ENCODE data around the gene SLC39A3. TPM values are rescaled to one million over a fixed set of nuclear protein-coding genes. Genes with fewer than 3 reads are reported as not detected.

The SLC39A3 gene, protein sequence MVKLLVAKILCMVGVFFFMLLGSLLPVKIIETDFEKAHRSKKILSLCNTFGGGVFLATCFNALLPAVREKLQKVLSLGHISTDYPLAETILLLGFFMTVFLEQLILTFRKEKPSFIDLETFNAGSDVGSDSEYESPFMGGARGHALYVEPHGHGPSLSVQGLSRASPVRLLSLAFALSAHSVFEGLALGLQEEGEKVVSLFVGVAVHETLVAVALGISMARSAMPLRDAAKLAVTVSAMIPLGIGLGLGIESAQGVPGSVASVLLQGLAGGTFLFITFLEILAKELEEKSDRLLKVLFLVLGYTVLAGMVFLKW
- total RNA-seq (2014; rRNA removed; shearing (Covaris generic)), result 26.3 and 32.6 TPM in 2 replicates

DNA sequence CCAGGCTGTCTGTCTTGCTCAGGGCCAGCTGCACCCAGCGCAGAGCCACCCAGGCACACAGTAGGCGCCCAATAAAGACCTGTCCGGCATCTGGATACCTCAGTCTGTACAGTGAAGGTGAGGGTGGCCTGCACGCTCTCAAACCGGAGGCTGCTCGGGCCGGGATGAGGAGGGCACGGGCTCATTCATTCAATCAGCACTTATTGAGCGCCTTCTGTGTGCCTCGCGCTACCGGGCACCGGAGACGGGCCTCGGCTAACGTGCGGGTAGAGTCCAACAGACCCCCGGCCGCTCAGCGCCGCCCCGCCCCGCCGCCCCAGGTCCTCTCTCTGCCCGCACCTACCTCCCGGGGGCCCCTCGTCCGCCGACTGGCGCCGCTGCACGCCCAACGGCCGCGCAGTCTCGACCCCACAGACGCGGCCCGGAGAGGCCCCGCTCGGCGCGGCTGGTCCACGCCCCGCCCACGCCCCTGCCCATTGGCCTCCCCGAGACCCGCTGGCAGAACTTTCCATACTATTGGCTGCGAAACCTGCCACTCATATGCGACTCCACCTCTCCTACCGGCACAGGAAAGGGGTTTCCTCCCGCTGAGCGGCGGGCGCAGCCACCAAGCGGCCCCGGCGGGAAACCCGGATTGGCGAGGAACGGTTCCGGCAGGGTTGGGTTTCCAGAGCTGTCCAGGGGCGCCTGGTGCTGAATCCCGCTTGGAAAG, at the start of gene SLC39A3:
Gene SLC39A3 (minus strand): TSS at position 416 of the 712 bp plus-strand sequence. CDS start 2,760 bp downstream, outside the sequence.

DNA sequence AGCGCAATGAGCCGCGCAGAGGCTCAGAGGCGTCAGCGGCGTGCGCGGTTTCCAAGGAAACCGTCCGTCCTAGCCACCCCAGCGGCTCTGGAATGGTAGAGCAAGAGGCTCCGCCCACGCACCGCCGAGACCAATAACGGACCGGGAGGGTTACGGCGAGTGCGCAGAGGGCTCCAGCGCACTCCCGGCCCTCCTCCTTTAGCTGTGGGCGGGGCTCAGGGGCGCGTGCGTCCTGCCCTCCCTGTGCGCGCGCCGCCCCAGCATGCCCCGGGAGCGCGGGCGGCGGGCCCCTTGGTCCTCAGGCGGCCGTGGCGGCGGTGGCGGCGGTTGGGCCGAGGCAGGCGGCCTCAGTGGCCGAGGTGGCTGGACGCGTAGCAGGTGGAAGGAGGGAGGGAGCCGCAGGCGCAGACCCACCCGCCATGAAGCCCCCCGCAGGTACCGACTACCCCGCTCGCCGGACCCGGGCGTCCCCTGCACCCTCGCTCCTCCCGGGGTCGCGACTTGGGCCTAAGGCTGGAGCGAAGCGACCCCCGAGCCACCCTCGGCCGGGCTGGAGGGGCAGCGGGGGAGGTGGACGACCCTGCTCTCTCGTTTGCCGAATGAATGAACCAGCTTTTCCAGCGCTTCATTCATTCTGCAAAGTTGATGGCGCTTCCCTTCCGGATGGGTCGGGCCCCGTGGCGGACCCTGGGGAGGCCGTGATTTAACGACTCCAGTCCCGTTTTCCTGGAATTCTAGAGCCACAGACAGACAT, 45.6 kb upstream of the SLC39A3 start, which contains the start of gene THOP1:
Gene THOP1 (plus strand): TSS at position 260 of the 754 bp plus-strand sequence. CDS start 160 bp downstream, at position 420.

DNA sequence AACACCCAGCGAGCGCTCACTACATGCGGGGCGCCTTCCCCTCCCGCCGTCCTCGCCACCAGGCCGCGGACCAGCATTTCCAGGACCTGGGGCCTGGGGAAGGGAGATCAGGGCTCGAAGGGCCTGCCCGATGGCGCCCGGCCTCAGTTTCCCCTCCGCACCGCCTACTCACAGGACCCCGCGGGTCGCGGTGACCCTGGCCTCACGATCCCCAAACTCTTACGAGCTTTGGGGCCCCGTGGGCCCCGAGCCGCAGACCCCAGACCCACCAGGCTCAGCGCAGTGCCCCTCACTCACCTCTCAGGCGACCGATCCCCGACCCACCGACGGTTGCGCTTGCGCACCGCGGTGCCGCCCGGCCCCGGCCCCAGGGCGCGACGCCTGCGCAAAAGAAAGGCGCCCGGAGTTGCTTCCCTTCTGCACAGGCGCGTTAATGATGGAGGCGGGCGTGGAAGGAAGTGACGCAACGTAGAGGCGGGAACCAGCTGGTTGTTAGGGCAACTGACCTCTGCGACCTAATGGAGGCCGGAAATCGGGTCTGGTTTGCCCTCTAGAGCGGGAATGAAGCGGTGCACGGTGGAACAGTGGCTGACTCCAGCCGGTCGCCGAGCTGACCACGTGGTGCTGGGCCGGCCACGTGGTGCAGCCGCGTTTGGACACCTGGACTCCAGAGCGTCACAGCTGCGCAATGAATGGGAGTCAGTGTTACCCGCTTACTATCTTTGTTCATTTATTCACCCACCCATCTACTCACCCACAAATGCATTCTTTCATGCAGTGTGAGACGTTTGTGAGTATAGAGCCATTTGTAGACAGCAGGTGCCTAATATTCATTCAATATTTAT, 43.3 kb upstream of the SLC39A3 start, which contains the start of gene SGTA:
Gene SGTA (minus strand): TSS at position 338 of the 845 bp plus-strand sequence. CDS start 14,205 bp downstream, outside the sequence.

DNA sequence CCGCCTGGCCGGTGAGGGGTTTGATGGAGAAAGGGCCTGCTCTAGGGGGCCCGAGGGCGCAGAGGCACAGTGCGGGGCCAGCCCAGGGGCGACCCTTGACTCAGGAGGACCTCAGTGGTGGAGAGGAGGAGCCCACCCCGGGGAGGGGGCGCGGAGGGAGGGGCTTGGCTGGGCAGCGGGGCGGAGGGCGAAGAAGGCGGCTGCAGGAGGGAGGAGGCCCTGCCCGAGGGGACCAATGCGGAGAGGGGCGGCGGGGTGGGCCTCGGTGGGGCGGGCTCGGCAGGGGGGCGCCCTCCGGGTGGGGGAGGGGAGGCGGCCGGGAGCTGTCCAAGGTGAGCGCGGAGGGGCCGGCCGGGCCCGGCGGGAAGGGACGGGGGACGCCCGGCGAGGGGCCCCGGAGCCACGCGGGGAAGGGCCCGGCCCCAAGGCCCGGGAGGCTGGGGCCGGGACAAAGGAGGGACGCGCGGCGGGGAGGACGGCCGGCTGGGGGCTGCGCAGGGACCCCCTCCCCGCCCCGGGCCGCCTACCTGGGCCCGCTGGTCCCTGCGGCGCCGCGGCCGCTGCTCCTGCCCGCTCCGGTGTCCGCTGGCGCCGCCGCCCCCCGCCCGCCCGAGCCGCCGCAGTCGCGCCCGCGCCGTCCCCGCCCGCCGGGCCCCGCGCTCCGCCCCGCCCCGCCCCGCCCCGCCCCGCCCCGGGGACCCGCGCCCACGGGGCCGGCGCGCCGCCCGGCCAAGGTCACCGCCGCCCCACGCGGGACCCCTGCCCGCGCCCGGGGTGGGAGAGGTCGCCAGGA, 18.8 kb downstream of the SLC39A3 start, which contains the start of gene DIRAS1:
Gene DIRAS1 (minus strand): TSS at position 596 of the 793 bp plus-strand sequence. CDS start 3,566 bp downstream, outside the sequence.

DNA sequence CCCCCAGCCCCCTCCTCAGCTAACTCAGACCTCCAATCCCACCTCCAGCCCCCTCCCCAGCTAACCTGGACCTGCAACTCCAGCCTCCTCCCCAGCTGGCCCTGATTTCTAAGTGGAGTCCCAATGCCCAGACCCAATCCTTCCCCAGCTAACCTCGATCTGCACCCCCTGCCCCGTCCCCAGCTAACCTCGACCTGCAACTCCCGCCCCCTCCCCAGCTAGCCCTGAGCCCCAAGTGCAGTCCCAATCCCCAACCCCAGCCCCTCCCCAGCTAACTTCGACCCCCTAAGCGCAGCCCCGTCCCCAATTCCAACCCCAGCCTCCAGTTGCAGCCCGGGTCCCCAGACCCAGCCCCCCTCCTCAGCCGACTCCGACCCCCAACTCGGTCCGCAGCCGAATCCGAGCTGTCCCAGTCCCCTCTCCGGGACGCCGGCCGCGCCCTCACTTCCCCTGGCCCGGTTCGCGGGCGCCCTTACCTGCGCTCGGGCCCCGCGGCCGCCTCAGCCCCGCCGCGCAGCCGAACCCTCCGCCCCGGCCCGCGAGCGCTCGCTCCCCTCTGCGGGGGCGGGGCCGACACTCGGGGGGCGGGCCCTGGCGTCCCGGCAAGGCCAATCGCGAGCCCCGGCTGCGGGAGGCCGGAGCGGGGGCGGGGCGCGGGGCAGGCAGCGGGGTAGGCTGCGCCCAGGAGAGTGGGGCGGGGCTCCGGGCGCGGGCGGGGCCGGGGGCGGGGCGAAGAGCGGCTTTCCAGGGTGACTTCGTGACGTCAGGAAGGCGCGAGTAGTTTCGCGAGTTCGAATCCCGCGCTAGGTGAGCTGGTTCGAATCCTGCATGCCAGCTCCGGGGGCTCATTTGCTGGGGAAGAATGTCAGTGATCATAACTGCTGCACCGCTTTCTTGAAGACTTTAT, 37.4 kb downstream of the SLC39A3 start, which contains the start of gene GNG7:
Gene GNG7 (minus strand): TSS at position 525 of the 907 bp plus-strand sequence. CDS start 182,006 bp downstream, outside the sequence.

Other genes with a start within 250 kb of the SLC39A3 start
- gene GNG7, start 37.3 kb downstream of the SLC39A3 start, total RNA-seq (2014; rRNA removed; shearing (Covaris generic)), result 1.7 and 1.8 TPM in 2 replicates
- 0.72 and 1.0 TPM in 2 replicates for gene DIRAS1, start 18.6 kb downstream of the SLC39A3 start, total RNA-seq (2014; rRNA removed; shearing (Covaris generic))
- gene SGTA, start 43.3 kb upstream of the SLC39A3 start, total RNA-seq (2014; rRNA removed; shearing (Covaris generic)), result 57.8 and 63.6 TPM in 2 replicates
- 138 and 190 TPM in 2 replicates for gene THOP1, start 45.5 kb upstream of the SLC39A3 start, total RNA-seq (2014; rRNA removed; shearing (Covaris generic))
- gene ZNF554, start 79.9 kb upstream of the SLC39A3 start, total RNA-seq (2014; rRNA removed; shearing (Covaris generic)), result 2.1 and 2.3 TPM in 2 replicates
- gene ZNF555, start 101.5 kb upstream of the SLC39A3 start, total RNA-seq (2014; rRNA removed; shearing (Covaris generic)), result 0.13 and 0.30 TPM in 2 replicates
- 0.83 and 1.3 TPM in 2 replicates for gene ZNF556, start 127.3 kb upstream of the SLC39A3 start, total RNA-seq (2014; rRNA removed; shearing (Covaris generic))
- gene ZNF57, start 160.9 kb upstream of the SLC39A3 start, total RNA-seq (2014; rRNA removed; shearing (Covaris generic)), result 2.5 and 3.7 TPM in 2 replicates
- 0.53 and 2.5 TPM in 2 replicates for gene ZNF77, start 205.0 kb upstream of the SLC39A3 start, total RNA-seq (2014; rRNA removed; shearing (Covaris generic))
- gene TLE6, start 237.5 kb upstream of the SLC39A3 start, total RNA-seq (2014; rRNA removed; shearing (Covaris generic)), result 1.4 and 1.5 TPM in 2 replicates

All from A375 (cell line).